GM19395 (cell line): ENCODE results near the gene PRSS8.
"Not testable (repeated sequence)": the region's sequence is repeated elsewhere in the genome, so short reads cannot be mapped to it uniquely, and the experiment has no call there.

ENCODE experiments used
- ATAC-seq: cut with Tn5 transposase; IDR thresholded peaks from one replicate; pipeline ENCODE4 v1.9.1; 2021; ENCODE audit warnings: mild to moderate bottlenecking, moderate library complexity; ENCODE audit not compliant: unreplicated experiment

The PRSS8 gene

GRCh38 chr16:31107465-31107867, 28.1 kb downstream of the PRSS8 start:
- peak; percentile 76 for ATAC-seq

- ATAC-seq: no peak
Measured at GRCh38 chr16:31106509-31107464, 28.7 kb downstream of the PRSS8 start.

- no peak for ATAC-seq
Measured at GRCh38 chr16:31105677-31106213, 29.8 kb downstream of the PRSS8 start.

GRCh38 chr16:31100876-31101641, 34.5 kb downstream of the PRSS8 start:
- ATAC-seq: not testable (repeated sequence)

GRCh38 chr16:31099860-31100638, 35.5 kb downstream of the PRSS8 start:
- ATAC-seq: no peak

- ATAC-seq: peak; percentile 88
Measured at GRCh38 chr16:31094424-31095120, 41.0 kb downstream of the PRSS8 start, which contains the start of gene VKORC1. Gene VKORC1, minus strand, starts transcription at chr16:31094797. Its CDS starts 68 bp downstream, at chr16:31094729.

- no peak for ATAC-seq
Measured at GRCh38 chr16:31094088-31094423, 41.5 kb downstream of the PRSS8 start.

- no peak for ATAC-seq
Measured at GRCh38 chr16:31093132-31093703, 42.3 kb downstream of the PRSS8 start.

- no peak for ATAC-seq
Measured at GRCh38 chr16:31092330-31092729, 43.2 kb downstream of the PRSS8 start.

GRCh38 chr16:31090540-31090939, 45.0 kb downstream of the PRSS8 start:
- no peak for ATAC-seq

GRCh38 chr16:31089199-31089598, 46.3 kb downstream of the PRSS8 start:
- no peak for ATAC-seq

GRCh38 chr16:31088459-31089183, 46.9 kb downstream of the PRSS8 start, which contains the start of gene PRSS53:
Gene PRSS53, minus strand, starts transcription at chr16:31088943. Its CDS starts 134 bp downstream, at chr16:31088809.
- ATAC-seq: no peak

GRCh38 chr16:31087971-31088370, 47.6 kb downstream of the PRSS8 start:
- ATAC-seq: no peak

GRCh38 chr16:31087481-31087880, 48.0 kb downstream of the PRSS8 start:
- ATAC-seq: no peak

- ATAC-seq: no peak
Measured at GRCh38 chr16:31086629-31086906, 49.0 kb downstream of the PRSS8 start.

GRCh38 chr16:31085873-31086628, 49.5 kb downstream of the PRSS8 start:
- ATAC-seq: no peak

- ATAC-seq: no peak
Measured at GRCh38 chr16:31085411-31085810, 50.1 kb downstream of the PRSS8 start.

- ATAC-seq: no peak
Measured at GRCh38 chr16:31084584-31085302, 50.8 kb downstream of the PRSS8 start.
